A549 treated with RU486 at 1 μM for 4 hours (cell line): ENCODE measurements around the gene C19orf53. TPM values are rescaled to one million over a fixed set of nuclear protein-coding genes. Genes with fewer than 3 reads are reported as not detected.

ENCODE experiments used
- total RNA-seq: library from RNA; stranded (reverse); fragments of 200-300 nt; extraction: Qiagen RNA extraction; gene quantifications from 5 replicates; pipeline ENCODE4 v1.2.3, GENCODE V29; 2022; ENCODE audit warnings: low read depth

The C19orf53 gene
- total RNA-seq, result 139 to 249 TPM (median 208 TPM) in 5 replicates

GRCh38 chr19:13774217-13775191 is at the start of gene C19orf53:
TSS of gene C19orf53 (plus strand) at chr19:13774456. CDS start at chr19:13774478, 22 bp downstream.

GRCh38 chr19:13764101-13764807 is 10.0 kb upstream of the C19orf53 start, which contains the start of gene MRI1:
TSS of gene MRI1 (plus strand) at chr19:13764522. CDS start at chr19:13764589, 67 bp downstream.

DNA sequence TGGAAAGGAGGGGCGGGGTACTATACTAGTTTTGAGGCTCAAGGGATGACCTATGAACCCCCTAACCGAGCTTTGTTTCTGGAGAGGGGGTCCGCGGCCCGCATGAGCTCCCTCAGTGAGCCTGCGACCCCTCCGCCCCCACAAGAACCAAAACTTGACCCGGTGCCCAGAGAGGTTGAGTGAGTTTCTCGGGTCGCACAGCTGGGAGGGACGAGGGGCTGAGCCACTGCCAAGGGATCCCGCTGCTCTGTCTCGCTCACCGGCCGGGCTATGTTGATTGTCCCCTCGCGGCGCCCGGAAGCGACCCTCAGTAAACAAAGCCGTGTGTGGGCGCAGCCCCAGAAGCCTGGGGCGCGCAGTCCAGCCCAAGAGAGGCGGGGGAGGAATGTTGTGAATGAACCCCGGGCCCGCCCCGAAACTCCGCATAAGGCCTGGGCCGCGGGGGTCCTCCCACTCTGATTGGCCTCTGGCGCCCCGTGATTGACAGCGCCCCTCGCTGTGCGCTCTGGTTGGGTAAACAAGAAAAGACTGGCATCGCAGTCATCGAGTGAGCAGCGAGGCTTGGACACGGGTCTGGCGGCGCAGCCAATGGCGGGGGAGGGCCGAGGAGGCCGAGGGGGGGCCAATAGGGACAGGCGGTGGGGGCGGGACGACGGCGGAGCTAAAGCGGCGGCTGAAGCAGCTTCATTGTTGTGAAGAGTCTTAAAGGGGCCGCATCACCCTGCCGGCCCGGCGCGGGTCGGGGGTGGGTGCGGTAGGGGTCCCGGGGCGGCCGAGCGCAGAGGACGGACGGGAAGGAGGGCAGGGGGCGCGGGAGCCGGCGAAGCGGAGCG is 20.7 kb downstream of the C19orf53 start, which contains the start of gene ZSWIM4:
Gene ZSWIM4, plus strand, starts transcription at position 687 of the 833 bp plus-strand sequence. CDS start 206 bp downstream, outside the sequence.

Other genes starting within 250 kb of the C19orf53 start
- 8.9 to 14.3 TPM (median 14.2 TPM) in 5 replicates for gene MRI1, start 9.9 kb upstream of the C19orf53 start, total RNA-seq
- 5.3 to 8.7 TPM (median 8.0 TPM) in 5 replicates for gene ZSWIM4, start 21.0 kb downstream of the C19orf53 start, total RNA-seq
- 1.3 to 4.2 TPM (median 2.6 TPM) in 5 replicates for gene NANOS3, start 102.7 kb downstream of the C19orf53 start, total RNA-seq
- gene BRME1, start 131.7 kb downstream of the C19orf53 start, total RNA-seq, result 0.16 to 0.62 TPM (median 0.39 TPM) in 5 replicates
- gene CC2D1A, start 131.7 kb downstream of the C19orf53 start, total RNA-seq, result 7.6 to 10.6 TPM (median 9.4 TPM) in 5 replicates
- gene PODNL1, start 164.0 kb downstream of the C19orf53 start, total RNA-seq, result 0.49 to 1.2 TPM (median 0.80 TPM) in 5 replicates
- gene DCAF15, start 178.1 kb downstream of the C19orf53 start, total RNA-seq, result 13.5 to 21.8 TPM (median 19.8 TPM) in 5 replicates
- gene RFX1, start 231.9 kb downstream of the C19orf53 start, total RNA-seq, result 3.1 to 6.5 TPM (median 5.4 TPM) in 5 replicates